HG02759 (cell line): ENCODE measurements around the gene EPYC.
A peak's percentile ranks its signal among the peaks of the same experiment; 100 is the strongest.

Experiments used
- ATAC-seq: cut with Tn5 transposase; IDR thresholded peaks from one replicate; pipeline ENCODE4 v1.9.1; 2021; ENCODE audit warnings: mild to moderate bottlenecking, moderate library complexity; ENCODE audit not compliant: unreplicated experiment

The EPYC gene

DNA sequence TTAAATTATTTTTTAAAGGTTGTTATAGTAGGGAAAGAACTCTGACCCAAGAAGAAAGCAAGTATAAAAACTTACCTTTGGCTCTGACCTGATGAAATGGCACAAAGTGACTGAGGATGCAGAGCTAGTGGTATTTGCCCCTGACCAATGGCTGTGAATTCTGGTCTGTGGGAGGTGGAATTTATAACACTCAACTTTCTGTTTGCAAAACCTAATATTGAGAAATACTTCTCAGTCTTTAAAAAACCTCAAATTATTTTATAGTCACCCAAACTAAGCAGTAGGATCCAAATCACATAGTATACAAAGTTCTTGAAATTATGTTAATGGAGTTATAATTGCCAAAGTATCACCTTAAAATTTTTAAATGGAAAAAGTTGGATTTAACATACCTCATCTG, at the start of gene EPYC:
TSS of gene EPYC (minus strand) at position 101 of the 400 bp plus-strand sequence. CDS start 2,407 bp downstream, outside the sequence.
- no peak for ATAC-seq

DNA sequence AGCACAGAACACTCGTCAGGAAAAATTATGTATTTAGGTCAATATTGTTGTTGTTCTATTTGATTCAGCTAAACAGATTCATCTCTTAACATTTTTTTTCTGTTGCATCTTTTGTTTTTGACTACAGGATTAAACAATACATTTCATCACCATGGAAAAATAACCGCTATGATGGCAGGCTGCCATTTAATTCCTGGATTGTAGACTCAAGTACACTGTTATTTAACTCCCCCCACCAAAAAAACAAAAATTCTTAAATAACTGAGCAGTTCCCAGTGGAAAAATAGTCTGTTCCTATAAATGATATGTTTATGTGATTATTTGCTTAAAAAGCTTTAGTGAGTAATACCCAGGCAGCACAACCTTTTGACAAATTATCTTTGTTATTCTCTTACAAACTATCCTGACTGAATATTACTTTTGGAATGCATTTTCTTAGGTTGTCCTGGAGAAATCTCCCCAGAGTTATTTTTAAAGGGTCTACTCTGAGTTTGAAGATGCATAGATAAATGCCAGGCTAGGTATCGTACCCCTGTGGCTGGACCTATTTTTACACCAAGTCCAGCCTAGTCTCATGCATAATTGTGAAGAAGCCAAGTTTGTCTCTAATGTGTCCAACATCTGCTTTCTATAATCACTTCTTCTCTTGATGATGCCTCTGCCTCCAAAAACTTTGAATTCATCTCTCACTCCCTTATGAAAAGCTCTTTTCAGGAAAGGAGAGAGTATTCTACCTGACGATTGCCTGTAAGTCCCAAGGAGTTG, 49.4 kb upstream of the EPYC start:
- ATAC-seq: no peak

DNA sequence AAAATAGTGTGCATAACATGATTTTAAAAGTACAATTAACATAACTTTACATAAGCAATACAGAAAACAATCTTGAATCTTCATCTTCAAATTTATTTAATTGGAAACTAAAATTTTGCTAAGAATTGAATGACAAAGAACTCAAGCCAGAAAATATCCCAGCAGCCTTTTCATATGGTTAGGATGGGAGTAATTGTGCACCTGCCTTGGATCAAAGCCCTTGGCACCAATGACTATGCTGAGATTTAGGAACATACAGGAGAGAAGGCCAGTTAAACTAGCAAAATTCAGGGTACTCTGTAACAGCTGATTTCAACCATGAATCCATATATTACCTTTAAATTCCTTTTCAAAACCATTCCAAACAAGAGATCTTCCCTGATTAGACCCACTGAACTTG, 47.3 kb upstream of the EPYC start:
- no peak for ATAC-seq

DNA sequence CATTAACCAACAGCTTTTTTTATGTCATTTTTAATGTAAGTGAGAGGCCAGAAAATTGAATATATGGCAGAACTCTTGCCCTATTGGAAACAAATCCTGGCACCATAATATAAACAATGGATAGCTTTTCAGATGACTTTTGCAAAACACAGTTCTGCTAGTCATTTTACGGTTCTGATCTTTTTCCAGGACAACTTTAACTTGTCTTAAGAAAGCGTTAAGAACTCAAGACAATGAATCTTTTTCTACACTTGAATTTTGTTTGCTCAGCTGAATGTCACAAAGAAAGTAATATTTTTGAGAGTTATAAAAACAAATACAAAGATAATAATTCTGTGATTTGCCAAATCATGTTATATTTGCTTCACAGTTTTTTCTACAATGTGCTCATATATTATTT, 39.8 kb upstream of the EPYC start:
- no peak for ATAC-seq

DNA sequence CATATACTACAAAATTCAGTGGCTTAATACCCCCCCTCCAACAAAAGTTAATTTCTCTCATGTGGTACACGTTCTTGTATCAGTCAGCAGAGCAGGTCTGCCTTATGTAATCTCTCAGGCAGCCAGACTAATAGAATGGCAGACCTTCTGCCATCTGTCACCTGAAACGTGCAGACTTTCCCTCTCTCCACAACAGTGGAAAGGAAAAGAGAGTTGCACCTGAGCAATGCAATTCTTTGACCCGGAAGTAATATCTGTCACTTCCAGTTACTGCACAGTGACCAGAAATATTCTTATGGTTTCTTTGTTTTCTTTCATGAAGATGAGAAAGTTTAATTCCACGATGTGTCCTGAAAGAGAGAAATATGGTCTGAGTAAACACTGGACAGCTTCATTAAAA, 38.6 kb upstream of the EPYC start:
- no peak for ATAC-seq

DNA sequence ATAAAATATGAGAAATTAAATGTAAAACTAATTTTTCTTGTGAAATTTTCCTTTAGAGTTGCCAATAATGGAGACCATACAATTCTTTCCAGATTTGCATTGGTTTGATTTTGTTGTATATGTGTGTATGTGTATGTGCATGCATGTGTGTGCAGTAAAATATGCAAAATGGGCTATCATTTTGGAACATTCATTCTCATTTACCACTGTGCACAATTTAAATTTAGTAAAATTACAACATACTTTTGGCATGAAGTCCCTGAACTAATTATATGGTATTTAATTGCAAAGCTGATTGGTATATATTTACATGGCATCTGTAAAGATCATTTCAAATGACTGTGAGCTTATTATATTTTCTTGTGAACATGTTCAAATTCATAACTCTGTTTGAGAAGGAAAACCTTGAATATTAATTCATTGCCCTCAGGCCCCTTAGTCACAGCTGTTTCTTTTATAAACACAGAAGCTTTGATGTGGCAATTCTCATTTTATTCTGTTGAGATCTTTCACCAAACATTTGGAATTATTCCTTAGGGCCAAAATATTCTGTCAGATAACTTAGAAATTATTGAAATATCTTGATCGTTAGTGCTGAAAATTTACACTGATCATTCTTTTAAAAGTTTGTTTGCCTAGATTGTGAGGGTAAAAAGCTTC, 35.5 kb upstream of the EPYC start:
- ATAC-seq: no peak

- no peak for ATAC-seq
Observed at GRCh38 chr12:91037276-91037675, 32.5 kb upstream of the EPYC start.

DNA sequence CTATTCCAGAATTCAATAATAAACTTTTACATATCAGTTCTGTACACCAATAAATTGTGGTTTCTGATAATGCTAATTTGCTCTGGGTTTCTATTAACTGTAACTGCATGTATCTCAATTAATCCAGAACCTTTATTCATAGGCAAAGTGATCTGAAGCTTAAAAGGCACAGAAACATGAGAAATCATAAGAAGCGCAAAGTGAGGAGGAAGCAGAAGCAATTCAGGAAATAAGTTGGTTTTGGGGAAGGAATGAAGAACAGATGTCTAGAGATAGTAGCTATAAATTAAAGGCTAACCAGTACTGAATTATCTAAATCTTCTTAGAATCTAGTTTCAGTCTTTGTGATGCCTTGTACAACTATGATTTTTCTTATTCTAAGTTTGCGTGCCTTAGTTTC, 28.5 kb upstream of the EPYC start:
- no peak for ATAC-seq

GRCh38 chr12:91023326-91024004, 18.7 kb upstream of the EPYC start:
- ATAC-seq: no peak

- no peak for ATAC-seq
Observed at GRCh38 chr12:91021076-91021475, 16.3 kb upstream of the EPYC start.

GRCh38 chr12:91019455-91019854, 14.7 kb upstream of the EPYC start:
- no peak for ATAC-seq

- no peak for ATAC-seq
Observed at GRCh38 chr12:91017511-91018263, 12.9 kb upstream of the EPYC start.

GRCh38 chr12:91017043-91017442, 12.3 kb upstream of the EPYC start:
- no peak for ATAC-seq

GRCh38 chr12:91009319-91009950, 4.7 kb upstream of the EPYC start:
- peak; percentile 84 for ATAC-seq

DNA sequence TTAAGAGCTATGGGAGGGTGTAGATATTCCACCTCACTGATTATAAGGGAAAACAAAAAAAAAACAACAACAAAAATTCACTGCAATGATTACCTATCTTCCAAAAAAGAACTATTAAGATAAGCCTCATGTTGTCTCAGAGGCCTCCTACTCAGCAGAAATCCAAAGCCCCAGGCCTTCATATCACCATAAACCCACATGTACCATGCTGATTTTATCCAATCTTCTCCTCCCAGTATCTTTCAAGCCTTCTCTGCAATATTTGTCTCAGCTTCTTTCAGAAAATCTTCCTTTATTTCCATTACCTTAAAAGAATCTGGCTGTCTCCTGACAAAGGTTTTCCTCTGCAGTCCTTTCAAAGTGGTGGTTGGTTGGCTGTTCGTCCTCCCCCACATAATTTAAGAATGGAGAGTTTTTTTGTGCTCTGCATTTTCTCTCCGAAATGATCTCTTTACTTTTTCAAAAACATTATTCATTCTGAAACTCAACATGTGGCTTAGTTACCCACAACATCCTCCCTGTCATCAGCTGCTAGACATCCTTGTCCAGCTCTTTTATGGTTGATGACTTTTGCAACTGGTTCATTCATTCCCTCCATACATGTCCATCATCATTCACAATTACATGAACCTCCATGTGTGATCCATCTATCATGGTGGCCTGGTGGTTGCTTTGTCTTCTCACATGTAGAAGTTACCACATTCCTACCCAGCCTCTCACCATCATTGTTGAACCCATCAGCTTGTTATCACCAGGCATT, 2.9 kb upstream of the EPYC start:
- peak; percentile 75 for ATAC-seq

GRCh38 chr12:91003737-91004136, 1.0 kb downstream of the EPYC start:
- no peak for ATAC-seq

DNA sequence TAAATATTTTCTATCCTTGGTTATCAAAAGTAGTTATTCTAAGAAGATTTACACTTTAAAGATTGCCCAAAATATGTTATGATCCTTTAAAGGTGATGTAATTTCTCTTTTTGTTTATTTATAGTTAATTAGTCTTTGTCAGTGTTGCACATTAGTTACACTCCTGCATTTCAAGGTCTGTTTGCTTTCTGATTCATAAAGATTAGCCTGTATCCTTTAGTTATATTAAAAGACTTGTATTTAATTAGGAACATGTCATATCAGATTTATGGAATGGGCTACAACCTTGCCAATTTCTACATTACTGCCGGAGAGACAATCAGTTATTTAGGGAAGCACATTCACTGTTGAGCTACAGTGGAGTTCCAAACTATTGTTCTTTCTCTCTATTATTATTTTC, 3.5 kb downstream of the EPYC start:
- no peak for ATAC-seq

DNA sequence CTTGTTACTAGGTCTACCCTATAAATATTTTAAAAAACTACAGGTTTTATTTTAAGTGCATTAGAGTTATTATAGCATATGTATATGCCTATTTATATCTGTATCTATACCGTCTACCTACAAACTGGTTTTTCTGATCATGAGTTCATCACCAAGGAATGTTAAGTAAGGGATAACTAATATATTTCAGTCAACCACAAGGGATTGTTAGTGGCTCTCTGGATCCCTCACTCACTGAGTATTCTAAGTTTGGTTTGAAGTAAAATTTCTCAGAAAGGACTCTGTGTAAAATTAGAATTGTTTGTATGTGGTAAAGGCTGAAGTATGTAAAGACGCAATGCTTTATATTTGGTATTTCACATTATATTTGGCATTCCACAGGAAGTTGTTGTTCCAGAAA, 4.8 kb downstream of the EPYC start:
- no peak for ATAC-seq

GRCh38 chr12:90999527-90999926, 5.2 kb downstream of the EPYC start:
- no peak for ATAC-seq

DNA sequence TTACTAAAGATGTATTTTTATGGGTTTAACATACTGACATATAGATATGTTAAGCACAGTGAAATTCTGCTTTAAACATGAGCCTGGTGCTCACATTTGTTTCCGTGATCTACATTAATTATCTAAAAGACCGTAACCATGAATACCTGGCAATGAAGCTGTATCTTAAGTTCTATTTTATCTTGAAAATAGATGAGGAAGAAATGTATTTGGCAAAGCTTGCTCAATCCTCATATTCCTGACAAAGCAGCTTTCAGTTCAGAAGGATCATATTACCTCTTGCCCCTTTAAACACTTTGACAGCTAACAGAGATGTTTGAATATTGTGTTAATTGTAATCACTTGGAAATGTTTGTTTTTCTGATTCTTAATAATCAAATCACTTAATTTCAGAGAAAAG, 9.8 kb downstream of the EPYC start:
- ATAC-seq: no peak
